ENCODE results near the gene FMC1. TPM values are rescaled to one million over a fixed set of nuclear protein-coding genes. Genes with fewer than 3 reads are reported as not detected.
"Not testable (repeated sequence)": the region's sequence is repeated elsewhere in the genome, so short reads cannot be mapped to it uniquely, and the experiment has no call there.

Gene FMC1
- total RNA-seq, 1 experiment from 2014 or later = 15.9 TPM

GRCh38 chr7:139334399-139335150 lies 6.6 kb upstream of the FMC1 start:
- no peak for DNase-seq (ENCODE audit: low read depth)
- in situ Hi-C loops (cut with HindIII; ENCODE audit: low pct_unique_long_range_greater_than_20kb, low sequenced_read_pairs) = no loop called here

DNA sequence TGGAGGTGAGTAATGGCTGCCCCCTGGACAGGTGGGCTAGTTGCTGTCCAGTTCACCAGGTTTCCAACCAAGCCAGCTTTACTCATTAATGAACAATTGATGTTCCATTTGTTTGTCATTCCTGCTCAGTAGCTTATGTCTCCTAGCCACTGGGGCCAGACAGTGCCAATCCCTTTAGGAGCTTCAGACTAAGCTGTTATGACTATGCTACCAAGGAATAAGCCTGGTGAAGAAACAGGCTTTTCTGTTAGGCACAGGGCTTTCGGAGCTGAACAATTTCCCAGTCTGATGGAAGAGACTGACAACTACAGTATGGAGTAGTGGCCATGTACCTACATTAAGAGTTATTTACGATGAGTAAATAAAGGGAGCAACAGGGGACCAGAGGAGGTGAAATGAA lies 2.1 kb upstream of the FMC1 start:
- in situ Hi-C loops (cut with HindIII; ENCODE audit: low pct_unique_long_range_greater_than_20kb, low sequenced_read_pairs) = no loop called here
- no peak for DNase-seq (ENCODE audit: low read depth)

DNA sequence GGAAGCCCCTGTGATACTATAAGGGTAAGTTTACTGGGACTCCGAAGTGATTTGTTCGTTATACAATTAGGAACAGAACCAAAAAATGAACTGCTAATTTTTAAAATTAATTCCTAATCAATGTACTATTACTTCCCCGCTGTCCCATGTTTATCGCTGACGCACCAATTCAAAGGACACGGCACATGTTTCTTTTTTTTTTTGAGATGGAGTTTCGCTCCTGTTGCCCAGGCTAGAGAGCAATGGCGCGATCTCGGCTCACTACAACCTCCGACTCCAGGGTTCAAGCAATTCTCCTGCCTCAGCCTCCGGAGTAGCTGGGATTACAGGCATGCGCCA lies 1.5 kb upstream of the FMC1 start:
- in situ Hi-C loops (cut with HindIII; ENCODE audit: low pct_unique_long_range_greater_than_20kb, low sequenced_read_pairs) = no loop called here
- peak; percentile 12 for DNase-seq (ENCODE audit: low read depth)

DNA sequence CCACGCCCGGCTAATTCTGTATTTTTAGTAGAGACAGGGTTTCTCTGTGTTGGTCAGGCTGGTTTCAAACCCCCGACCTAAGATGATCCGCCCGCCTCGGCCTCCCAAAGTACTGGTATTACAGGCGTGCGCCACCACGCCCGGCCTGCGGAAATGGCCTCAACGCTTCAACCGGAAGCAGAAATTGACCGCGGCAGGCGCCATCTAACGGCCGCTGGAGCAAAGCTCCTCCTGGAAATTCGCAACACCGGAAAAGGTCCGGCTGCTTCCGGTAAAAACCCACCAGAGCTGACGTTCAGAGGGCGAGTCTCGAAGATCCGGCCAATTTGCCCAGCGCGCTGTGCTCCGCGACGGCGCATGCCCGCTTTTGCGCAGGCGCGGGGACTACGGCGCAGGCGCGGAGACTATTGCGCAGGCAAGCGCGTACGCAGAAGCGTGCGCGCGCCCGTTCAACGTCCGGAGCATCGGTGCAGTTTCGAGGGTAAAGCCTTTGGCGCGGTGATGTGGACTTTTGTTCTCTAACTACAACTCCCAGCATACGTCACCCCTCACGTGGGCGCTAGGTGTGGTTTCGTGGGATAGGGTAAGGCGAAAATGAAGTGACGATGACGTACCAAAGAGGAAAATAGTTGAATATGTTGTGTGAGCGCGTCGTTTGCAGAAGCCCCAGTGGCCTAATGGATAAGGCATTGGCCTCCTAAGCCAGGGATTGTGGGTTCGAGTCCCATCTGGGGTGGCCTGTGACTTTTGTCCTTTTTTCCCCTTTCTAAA lies 915 bp upstream of the FMC1 start:
- in situ Hi-C loops (cut with HindIII; ENCODE audit: low pct_unique_long_range_greater_than_20kb, low sequenced_read_pairs) = no loop called here
- DNase-seq (ENCODE audit: low read depth) = peak; percentile 99

DNA sequence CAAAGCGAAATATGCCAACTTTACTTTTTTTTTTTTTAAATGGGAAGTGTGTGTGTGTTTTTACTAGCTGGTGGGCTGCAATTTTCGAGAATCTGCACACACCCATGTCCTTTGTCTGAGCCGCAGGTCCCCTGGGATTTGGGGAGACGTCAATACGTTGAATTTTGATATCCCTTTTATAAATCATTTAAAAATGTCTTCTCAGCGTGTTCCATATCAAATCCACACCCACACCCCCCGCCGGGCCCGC lies 404 bp upstream of the FMC1 start:
- in situ Hi-C loops (cut with HindIII; ENCODE audit: low pct_unique_long_range_greater_than_20kb, low sequenced_read_pairs) = no loop called here
- DNase-seq (ENCODE audit: low read depth) = peak; percentile 89

- in situ Hi-C loops (cut with HindIII; ENCODE audit: low pct_unique_long_range_greater_than_20kb, low sequenced_read_pairs) = no loop called here
- DNase-seq (ENCODE audit: low read depth) = no peak
Measured at GRCh38 chr7:139341776-139342226, 664 bp downstream of the FMC1 start.

GRCh38 chr7:139345042-139345441 lies 3.9 kb downstream of the FMC1 start:
- DNase-seq (ENCODE audit: low read depth) = no peak
- in situ Hi-C loops (cut with HindIII; ENCODE audit: low pct_unique_long_range_greater_than_20kb, low sequenced_read_pairs) = no loop called here

GRCh38 chr7:139351027-139351426 lies 9.9 kb downstream of the FMC1 start:
- in situ Hi-C loops (cut with HindIII; ENCODE audit: low pct_unique_long_range_greater_than_20kb, low sequenced_read_pairs) = no loop called here
- DNase-seq (ENCODE audit: low read depth) = no peak

DNA sequence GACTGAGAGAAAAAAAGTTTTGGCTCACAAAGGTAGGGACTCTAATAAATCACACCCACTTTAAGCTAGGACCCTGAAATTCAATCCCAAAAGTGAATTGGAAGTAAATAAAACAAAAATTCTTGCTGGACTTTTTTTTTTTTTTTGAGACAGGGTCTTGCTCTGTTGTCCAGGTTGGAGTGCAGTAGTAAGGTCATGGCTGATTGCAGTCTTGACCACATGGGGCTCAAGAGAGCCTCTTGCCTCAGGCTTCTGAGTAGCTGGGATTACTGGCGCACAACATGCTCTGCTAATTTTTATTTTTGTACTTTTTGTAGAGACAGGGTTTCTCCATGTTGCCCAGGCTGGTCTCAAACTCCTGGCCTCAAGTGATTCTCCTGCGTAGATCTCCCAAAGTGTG lies 13.6 kb downstream of the FMC1 start:
- DNase-seq (ENCODE audit: low read depth) = no peak
- in situ Hi-C loops (cut with HindIII; ENCODE audit: low pct_unique_long_range_greater_than_20kb, low sequenced_read_pairs) = no loop called here

DNA sequence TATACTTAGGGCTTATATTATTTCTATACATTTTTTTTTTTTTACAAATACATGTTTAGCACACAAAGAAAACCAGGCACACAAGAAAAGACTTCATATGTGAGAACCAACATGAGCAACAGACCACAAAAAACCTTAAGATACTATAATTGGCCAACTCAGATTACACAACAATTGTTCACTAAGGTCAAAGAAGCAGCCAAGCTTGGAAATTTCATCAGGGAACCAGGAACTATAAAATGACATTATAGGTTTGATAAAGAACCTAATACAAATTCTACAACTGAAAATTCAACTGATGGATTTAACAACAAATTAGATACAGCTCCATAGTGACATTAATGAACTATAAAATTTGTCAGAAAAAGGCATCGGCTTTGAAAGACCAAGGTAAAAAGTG lies 14.2 kb downstream of the FMC1 start:
- in situ Hi-C loops (cut with HindIII; ENCODE audit: low pct_unique_long_range_greater_than_20kb, low sequenced_read_pairs) = no loop called here
- no peak for DNase-seq (ENCODE audit: low read depth)

DNA sequence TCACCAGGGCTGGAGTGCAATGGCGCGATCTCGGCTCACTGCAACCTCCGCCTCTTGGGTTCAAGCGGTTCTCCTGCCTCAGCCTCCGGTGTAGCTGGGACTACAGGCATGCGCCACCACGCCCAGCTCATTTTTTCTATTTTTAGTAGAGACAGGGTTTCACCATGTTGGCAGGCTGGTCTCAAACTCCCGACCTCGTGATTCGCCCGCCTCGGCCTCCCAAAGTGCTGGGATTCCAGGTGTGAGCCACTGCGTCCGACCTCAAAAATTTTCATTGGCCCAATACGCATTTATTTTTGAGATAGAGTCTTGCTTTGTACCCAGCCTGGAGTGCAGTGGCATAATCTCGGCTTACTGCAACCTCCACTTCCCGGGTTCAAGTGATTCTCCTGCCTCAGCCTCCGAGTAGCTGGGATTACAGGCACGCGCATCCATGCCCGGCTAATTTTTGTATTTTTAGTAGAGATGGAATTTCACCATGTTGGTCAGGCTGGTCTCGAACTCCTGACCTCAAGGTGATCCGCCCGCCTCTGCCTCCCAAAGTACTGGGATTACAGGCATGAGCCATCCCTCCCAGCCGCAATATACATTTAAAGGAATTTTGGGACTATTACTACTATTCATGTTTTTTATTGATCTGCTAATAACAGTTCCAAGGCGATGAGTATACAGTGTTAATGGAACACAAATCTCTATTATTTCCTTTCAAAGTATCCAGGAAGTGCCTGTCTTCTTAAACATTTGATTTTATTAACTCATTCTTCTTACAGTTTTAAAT lies 16.8 kb downstream of the FMC1 start:
- in situ Hi-C loops (cut with HindIII; ENCODE audit: low pct_unique_long_range_greater_than_20kb, low sequenced_read_pairs); DNase-seq (ENCODE audit: low read depth): not testable (repeated sequence)

GRCh38 chr7:139358541-139359365 lies 17.6 kb downstream of the FMC1 start:
- in situ Hi-C loops (cut with HindIII; ENCODE audit: low pct_unique_long_range_greater_than_20kb, low sequenced_read_pairs) = no loop called here
- peak; percentile 77 for DNase-seq (ENCODE audit: low read depth)

GRCh38 chr7:139359366-139360209 lies 18.5 kb downstream of the FMC1 start, which contains the start of gene LUC7L2:
LUC7L2 (plus strand) TSS chr7:139359894; CDS start chr7:139360262, 368 bp downstream.
- in situ Hi-C loops (cut with HindIII; ENCODE audit: low pct_unique_long_range_greater_than_20kb, low sequenced_read_pairs) = no loop called here
- DNase-seq (ENCODE audit: low read depth) = peak; percentile 96

DNA sequence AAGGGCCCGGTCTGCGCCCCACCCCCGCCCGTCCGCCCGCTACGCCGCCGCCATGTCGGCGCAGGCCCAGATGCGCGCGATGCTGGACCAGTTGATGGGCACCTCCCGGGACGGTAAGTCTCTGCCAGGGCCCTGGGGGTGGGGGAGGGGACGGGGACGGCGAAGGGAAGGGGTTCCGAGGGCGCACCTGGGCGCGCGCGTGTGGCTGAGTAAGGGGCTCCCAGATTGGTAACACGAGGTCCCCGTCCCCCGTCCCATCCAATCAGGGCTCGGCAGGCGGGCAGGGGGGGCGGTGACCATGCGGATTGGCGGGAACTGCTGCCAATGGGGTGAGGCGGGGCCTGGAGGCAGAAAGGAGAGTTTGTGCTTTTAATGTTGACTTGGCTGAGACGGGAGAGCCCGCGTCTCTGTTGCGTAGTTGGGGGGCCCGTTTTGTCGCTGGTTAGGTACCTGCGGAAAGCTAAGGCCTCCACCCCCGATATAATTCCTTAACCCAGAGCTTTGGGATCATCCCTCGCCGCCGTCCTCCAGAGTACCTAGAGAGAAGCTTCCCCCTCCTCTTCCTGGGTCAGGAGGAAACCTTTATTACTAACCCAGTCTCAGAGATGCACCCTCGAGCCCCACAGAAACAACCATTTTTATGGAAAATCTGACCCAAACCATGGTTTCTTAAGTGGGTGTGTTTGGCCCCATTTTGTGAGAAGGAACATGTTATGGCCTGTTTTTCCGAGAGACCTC lies 19.2 kb downstream of the FMC1 start:
- peak; percentile 95 for DNase-seq (ENCODE audit: low read depth)
- in situ Hi-C loops (cut with HindIII; ENCODE audit: low pct_unique_long_range_greater_than_20kb, low sequenced_read_pairs) = no loop called here

- in situ Hi-C loops (cut with HindIII; ENCODE audit: low pct_unique_long_range_greater_than_20kb, low sequenced_read_pairs) = no loop called here
- no peak for DNase-seq (ENCODE audit: low read depth)
Measured at GRCh38 chr7:139360948-139361307, 19.8 kb downstream of the FMC1 start.

GRCh38 chr7:139361523-139361922 lies 20.4 kb downstream of the FMC1 start:
- in situ Hi-C loops (cut with HindIII; ENCODE audit: low pct_unique_long_range_greater_than_20kb, low sequenced_read_pairs) = no loop called here
- no peak for DNase-seq (ENCODE audit: low read depth)

GRCh38 chr7:139362302-139362701 lies 21.2 kb downstream of the FMC1 start:
- in situ Hi-C loops (cut with HindIII; ENCODE audit: low pct_unique_long_range_greater_than_20kb, low sequenced_read_pairs) = no loop called here
- DNase-seq (ENCODE audit: low read depth) = no peak
